HepG2 (cell line): Measurements from ENCODE around the gene ACSL1. TPM values are rescaled to one million over a fixed set of nuclear protein-coding genes. Genes with fewer than 3 reads are reported as not detected.

ENCODE experiments used
- ASH2L ChIP-seq: fragments of 300-600, 200-600 bp; sonication (generic); IDR thresholded peaks from 2 replicates; pipeline ENCODE4 v1.7.0; 2017; ENCODE audit warnings: low read depth, mild to moderate bottlenecking, moderate library complexity, mixed read lengths, low read length; ENCODE audit not compliant: insufficient read length
- NR2C2 ChIP-seq: sonication (generic); formaldehyde crosslinking; IDR thresholded peaks from 2 replicates; pipeline ENCODE4 v1.4.0; 2020; ENCODE audit warnings: missing genetic modification reagents, mild to moderate bottlenecking, moderate library complexity, borderline replicate concordance
- SIN3A ChIP-seq: IDR thresholded peaks from 2 replicates; pipeline ENCODE4 v1.6.1; 2011; ENCODE audit warnings: low read depth, mild to moderate bottlenecking, control low read depth, low read length, borderline replicate concordance
- SKI ChIP-seq: fragments of 450-650 bp; IDR thresholded peaks from one replicate; pipeline ENCODE4 v1.6.1; 2018; ENCODE audit warnings: mild to moderate bottlenecking; ENCODE audit not compliant: partially characterized antibody
- STAG1 ChIP-seq: sonication (generic); formaldehyde crosslinking; IDR thresholded peaks from 2 replicates; pipeline ENCODE4 v1.4.0; 2020; ENCODE audit warnings: missing genetic modification reagents
- ZNF44 ChIP-seq: sonication (generic); formaldehyde crosslinking; IDR thresholded peaks from 2 replicates; pipeline ENCODE4 v1.5.1; 2020; ENCODE audit warnings: mild to moderate bottlenecking, missing genetic modification reagents
- ZNF629 ChIP-seq: sonication (generic); formaldehyde crosslinking; conservative IDR thresholded peaks from 2 replicates; pipeline ENCODE4 v1.5.0; 2020; ENCODE audit warnings: missing genetic modification reagents
- ZNF879 ChIP-seq: sonication (generic); formaldehyde crosslinking; IDR thresholded peaks from 2 replicates; pipeline ENCODE4 v1.8.1; 2023; ENCODE audit warnings: missing genetic modification reagents
- ZSCAN12 ChIP-seq: sonication (generic); formaldehyde crosslinking; IDR thresholded peaks from 2 replicates; pipeline ENCODE4 v1.9.0; 2021; ENCODE audit warnings: mild to moderate bottlenecking, missing genetic modification reagents
- polyA plus RNA-seq, 8 experiments: library from polyadenylated mRNA; depleted of rRNA in 3 of 8; stranded (reverse) in 7 of 8; unstranded in 1 of 8; fragments of >200 nt; fragmentation: Illumina TruSeq in 4 of 8; extraction: Trizol in 4 of 8; gene quantifications; 2 replicates each; pipeline versions ENCODE4 v1.2.1 to v1.2.3, GENCODE V29; 2011 to 2016; ENCODE audit warnings: low read depth in 4 of 8, missing spikeins in 1 of 8, mixed read lengths in 1 of 8; ENCODE audit not compliant: insufficient read depth in 1 of 8
- total RNA-seq, 5 experiments: library from RNA; depleted of rRNA; stranded (reverse); fragments of >200 nt; fragmentation: Illumina TruSeq; extraction: Trizol; gene quantifications; 2 replicates each; pipeline ENCODE4 v1.2.3, GENCODE V29; 2016; ENCODE audit warnings: low read depth in 1 of 5
- TF ChIP-seq, protein P1 (sequence below): sonication (generic); formaldehyde crosslinking; IDR thresholded peaks from 2 replicates; pipeline ENCODE4 v1.4.0; 2020; ENCODE audit warnings: missing genetic modification reagents
- TF ChIP-seq, protein P2 (sequence below): sonication (generic); formaldehyde crosslinking; IDR thresholded peaks from 2 replicates; pipeline ENCODE4 v1.5.0; 2020; ENCODE audit warnings: missing genetic modification reagents
- TF ChIP-seq, protein P3 (sequence below): sonication (generic); formaldehyde crosslinking; IDR thresholded peaks from 2 replicates; pipeline ENCODE4 v1.9.0; 2021; ENCODE audit warnings: missing genetic modification reagents, mild to moderate bottlenecking, borderline replicate concordance
- TF ChIP-seq, protein P4 (sequence below): IDR thresholded peaks from 2 replicates; pipeline ENCODE4 v1.6.1; 2016
- TF ChIP-seq, protein P5 (sequence below): sonication (generic); formaldehyde crosslinking; IDR thresholded peaks from 2 replicates; pipeline ENCODE4 v1.4.0; 2020; ENCODE audit warnings: missing genetic modification reagents
- TF ChIP-seq, protein P6 (sequence below): sonication (generic); formaldehyde crosslinking; IDR thresholded peaks from 2 replicates; pipeline ENCODE4 v1.5.0; 2020; ENCODE audit warnings: mild to moderate bottlenecking, missing genetic modification reagents
- TF ChIP-seq, protein P7 (sequence below): sonication (generic); formaldehyde crosslinking; IDR thresholded peaks from 2 replicates; pipeline ENCODE4 v1.5.1; 2020; ENCODE audit warnings: mild to moderate bottlenecking, missing genetic modification reagents

ACSL1 gene
- total and polyA plus RNA-seq, 2 of the 13 experiments (the other 11 are each of a cell fraction or from before 2014, with no cell fraction given): 10.0 to 29.8 TPM

DNA sequence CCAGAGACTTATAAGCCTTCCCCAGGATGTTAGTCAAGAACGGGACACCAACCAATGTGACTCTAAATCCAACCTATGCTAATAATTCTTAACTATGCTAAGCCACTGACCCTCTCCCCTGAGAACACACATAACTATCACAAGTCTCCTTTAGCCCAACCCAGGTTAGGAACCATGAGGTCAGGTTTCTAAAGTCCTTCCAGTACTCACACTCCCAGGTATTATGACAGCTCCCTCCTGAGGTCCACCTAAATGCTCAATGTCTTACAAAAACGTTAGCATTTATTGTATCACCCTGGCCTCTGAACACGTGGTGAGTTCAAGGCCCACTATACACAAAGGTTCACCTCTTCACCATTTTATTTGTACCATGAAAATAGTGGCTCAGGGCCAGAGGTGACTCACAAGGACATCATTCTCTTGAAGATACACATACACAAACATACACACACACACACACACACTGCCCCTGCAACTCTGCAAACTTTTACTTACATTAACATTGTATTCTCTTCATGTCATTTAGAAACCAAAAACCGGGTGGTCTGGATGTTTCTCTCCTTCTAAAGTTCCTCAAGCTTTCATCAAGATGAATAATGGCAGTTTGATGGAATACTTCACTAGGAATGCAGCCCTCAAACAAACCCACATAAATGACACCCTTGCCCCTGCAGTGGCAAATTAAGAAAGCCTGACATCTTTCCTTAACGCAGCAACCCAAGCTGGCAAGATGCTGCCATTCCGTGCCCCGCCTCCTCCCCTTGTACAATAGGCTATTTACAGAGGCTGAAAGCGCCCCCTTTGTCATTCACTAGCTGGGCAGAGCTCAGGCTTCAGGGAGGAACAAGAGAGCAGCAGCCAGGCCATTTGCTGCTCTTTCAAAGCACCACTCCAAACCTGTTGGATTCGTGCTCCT is 17.7 kb downstream of the ACSL1 start (continued):
- TF ChIP-seq, protein P1, sequence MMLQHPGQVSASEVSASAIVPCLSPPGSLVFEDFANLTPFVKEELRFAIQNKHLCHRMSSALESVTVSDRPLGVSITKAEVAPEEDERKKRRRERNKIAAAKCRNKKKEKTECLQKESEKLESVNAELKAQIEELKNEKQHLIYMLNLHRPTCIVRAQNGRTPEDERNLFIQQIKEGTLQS: peak; percentile 58; the same call in 1 of the 2 replicates
- TF ChIP-seq ZNF879 (CRISPR knock-in tag) (no peak), ZSCAN12 (CRISPR knock-in tag) (no peak), SIN3A (0 out of 2 replicates have a peak, but pooled peaks have one; percentile 35), NR2C2 (CRISPR knock-in tag) (peak; percentile 85), SKI (peak; percentile 21), ZNF44 (CRISPR knock-in tag) (no peak), STAG1 (CRISPR knock-in tag) (no peak), ZNF629 (CRISPR knock-in tag) (no peak), ASH2L (no peak)
- TF ChIP-seq, protein P2, sequence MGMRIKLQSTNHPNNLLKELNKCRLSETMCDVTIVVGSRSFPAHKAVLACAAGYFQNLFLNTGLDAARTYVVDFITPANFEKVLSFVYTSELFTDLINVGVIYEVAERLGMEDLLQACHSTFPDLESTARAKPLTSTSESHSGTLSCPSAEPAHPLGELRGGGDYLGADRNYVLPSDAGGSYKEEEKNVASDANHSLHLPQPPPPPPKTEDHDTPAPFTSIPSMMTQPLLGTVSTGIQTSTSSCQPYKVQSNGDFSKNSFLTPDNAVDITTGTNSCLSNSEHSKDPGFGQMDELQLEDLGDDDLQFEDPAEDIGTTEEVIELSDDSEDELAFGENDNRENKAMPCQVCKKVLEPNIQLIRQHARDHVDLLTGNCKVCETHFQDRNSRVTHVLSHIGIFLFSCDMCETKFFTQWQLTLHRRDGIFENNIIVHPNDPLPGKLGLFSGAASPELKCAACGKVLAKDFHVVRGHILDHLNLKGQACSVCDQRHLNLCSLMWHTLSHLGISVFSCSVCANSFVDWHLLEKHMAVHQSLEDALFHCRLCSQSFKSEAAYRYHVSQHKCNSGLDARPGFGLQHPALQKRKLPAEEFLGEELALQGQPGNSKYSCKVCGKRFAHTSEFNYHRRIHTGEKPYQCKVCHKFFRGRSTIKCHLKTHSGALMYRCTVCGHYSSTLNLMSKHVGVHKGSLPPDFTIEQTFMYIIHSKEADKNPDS (CRISPR knock-in tag): no peak
- TF ChIP-seq, protein P3, sequence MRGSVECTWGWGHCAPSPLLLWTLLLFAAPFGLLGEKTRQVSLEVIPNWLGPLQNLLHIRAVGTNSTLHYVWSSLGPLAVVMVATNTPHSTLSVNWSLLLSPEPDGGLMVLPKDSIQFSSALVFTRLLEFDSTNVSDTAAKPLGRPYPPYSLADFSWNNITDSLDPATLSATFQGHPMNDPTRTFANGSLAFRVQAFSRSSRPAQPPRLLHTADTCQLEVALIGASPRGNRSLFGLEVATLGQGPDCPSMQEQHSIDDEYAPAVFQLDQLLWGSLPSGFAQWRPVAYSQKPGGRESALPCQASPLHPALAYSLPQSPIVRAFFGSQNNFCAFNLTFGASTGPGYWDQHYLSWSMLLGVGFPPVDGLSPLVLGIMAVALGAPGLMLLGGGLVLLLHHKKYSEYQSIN (CRISPR knock-in tag): no peak
- TF ChIP-seq, protein P4, sequence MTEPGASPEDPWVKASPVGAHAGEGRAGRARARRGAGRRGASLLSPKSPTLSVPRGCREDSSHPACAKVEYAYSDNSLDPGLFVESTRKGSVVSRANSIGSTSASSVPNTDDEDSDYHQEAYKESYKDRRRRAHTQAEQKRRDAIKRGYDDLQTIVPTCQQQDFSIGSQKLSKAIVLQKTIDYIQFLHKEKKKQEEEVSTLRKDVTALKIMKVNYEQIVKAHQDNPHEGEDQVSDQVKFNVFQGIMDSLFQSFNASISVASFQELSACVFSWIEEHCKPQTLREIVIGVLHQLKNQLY (CRISPR knock-in tag): peak; percentile 44; the same call in 1 of the 2 replicates
- TF ChIP-seq, protein P5, sequence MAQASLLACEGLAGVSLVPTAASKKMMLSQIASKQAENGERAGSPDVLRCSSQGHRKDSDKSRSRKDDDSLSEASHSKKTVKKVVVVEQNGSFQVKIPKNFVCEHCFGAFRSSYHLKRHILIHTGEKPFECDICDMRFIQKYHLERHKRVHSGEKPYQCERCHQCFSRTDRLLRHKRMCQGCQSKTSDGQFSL: no peak
- TF ChIP-seq, protein P6, sequence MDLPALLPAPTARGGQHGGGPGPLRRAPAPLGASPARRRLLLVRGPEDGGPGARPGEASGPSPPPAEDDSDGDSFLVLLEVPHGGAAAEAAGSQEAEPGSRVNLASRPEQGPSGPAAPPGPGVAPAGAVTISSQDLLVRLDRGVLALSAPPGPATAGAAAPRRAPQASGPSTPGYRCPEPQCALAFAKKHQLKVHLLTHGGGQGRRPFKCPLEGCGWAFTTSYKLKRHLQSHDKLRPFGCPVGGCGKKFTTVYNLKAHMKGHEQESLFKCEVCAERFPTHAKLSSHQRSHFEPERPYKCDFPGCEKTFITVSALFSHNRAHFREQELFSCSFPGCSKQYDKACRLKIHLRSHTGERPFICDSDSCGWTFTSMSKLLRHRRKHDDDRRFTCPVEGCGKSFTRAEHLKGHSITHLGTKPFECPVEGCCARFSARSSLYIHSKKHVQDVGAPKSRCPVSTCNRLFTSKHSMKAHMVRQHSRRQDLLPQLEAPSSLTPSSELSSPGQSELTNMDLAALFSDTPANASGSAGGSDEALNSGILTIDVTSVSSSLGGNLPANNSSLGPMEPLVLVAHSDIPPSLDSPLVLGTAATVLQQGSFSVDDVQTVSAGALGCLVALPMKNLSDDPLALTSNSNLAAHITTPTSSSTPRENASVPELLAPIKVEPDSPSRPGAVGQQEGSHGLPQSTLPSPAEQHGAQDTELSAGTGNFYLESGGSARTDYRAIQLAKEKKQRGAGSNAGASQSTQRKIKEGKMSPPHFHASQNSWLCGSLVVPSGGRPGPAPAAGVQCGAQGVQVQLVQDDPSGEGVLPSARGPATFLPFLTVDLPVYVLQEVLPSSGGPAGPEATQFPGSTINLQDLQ (CRISPR knock-in tag): no peak
- TF ChIP-seq, protein P7, sequence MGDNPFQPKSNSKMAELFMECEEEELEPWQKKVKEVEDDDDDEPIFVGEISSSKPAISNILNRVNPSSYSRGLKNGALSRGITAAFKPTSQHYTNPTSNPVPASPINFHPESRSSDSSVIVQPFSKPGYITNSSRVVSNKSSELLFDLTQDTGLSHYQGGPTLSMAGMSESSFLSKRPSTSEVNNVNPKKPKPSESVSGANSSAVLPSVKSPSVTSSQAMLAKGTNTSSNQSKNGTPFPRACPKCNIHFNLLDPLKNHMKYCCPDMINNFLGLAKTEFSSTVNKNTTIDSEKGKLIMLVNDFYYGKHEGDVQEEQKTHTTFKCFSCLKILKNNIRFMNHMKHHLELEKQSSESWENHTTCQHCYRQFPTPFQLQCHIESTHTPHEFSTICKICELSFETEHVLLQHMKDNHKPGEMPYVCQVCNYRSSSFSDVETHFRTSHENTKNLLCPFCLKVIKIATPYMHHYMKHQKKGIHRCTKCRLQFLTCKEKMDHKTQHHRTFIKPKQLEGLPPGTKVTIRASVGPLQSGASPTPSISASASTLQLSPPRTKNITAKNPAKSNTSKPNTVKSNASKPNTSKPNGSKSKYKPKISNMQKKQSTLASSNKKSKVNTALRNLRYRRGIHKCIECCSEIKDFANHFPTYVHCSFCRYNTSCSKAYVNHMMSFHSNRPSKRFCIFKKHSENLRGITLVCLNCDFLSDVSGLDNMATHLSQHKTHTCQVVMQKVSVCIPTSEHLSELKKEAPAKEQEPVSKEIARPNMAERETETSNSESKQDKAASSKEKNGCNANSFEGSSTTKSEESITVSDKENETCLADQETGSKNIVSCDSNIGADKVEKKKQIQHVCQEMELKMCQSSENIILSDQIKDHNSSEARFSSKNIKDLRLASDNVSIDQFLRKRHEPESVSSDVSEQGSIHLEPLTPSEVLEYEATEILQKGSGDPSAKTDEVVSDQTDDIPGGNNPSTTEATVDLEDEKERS (CRISPR knock-in tag): no peak
